ENCODE data around the gene ZDHHC5.
"Not testable (repeated sequence)": the region's sequence is repeated elsewhere in the genome, so short reads cannot be mapped to it uniquely, and the experiment has no call there.

ZDHHC5 gene

DNA sequence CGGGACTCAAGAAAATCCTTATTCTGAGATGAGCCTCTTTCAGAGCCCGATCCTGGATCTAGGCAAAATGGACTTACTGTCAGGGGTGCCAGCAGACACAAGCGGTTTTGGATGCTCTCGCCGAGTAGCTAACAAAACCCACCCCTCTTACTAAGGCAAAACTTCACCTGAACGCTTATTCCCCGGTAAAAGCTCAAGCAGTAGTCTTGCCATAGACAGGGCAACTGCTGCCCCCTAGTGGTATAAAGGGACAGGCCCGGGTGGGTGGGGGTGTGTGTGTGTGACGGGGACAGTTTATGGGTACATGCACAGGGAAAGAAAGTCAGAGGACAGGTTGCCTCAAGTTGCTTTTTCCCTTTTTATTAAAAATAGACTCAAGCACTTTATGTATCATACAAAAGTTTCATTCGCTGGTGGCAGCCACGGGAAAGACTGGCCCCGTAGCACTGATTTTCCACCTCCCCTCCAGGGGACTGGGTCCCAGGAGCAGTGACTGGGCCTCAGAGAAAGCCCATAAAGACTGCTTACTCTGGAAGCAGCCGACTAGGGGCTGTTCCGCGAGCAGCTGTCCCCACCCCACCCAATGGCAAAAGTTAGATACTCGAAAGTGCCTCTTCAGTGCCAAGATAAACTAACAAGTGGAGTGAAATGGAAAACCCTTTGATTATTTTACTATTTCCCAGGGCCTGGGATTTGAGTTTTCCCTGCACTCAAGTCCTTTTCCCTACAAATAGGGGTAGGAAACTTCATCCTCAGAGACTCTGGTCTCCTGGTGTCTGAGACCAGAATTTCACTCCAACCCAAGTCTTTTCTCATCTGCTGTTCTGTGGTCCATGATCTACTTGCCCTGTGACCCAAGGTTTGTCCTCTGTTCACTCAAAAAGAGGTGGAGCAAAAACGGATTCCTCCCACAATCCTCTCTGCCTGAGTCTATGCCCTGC is 22.9 kb upstream of the ZDHHC5 start:
- peak; percentile 90 for DNase-seq (ENCODE audit: low spot score)

- peak; percentile 57 for DNase-seq (ENCODE audit: low spot score)
Measured at GRCh38 chr11:57645689-57646085, 22.2 kb upstream of the ZDHHC5 start.

GRCh38 chr11:57646194-57646798 is 21.6 kb upstream of the ZDHHC5 start:
- DNase-seq (ENCODE audit: low spot score) = no peak

- DNase-seq (ENCODE audit: low spot score) = peak; percentile 58
Measured at GRCh38 chr11:57646799-57647303, 21.1 kb upstream of the ZDHHC5 start.

- DNase-seq (ENCODE audit: low spot score) = peak; percentile 59
Measured at GRCh38 chr11:57647372-57647771, 20.5 kb upstream of the ZDHHC5 start.

DNA sequence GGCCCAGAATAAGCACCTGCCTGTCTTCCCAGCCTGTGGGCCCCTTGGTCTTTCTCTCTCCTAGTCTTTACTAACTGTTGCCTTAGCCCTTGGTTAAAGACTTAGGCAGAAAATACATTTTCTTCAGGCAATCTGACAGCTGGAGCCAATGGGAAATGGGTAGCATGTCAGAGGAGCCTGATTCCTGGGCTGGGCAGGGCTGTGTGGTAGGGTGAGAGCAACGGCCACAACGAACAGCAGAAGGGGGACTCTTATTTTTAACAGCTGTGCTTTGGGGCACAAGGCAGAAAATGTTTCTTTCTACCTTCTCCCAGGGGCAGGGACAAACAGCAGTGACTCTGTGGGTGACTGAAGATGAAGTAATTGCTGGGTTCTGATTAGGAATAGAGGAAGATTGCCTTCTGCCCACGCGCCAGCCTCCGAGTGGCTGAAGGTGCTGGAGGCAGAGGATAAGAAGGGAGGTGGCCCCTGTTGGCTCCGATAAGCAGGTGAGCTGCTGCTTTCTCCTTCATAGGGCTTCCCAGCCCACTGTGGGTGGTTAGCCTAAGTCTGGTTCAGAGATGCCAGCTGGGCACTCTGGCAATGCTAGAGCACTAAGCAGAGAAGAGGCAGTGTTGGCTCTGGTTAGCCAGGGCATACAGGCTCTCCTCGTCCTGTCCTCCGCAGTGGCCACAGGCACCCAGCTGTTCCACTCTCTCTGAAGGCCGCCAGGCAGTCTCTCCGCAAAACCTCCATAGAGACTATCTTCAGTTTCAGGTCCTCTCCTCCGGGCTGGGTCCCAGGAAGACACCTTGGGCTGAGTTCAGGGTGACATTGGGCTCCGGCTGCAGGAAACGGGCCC is 19.7 kb upstream of the ZDHHC5 start:
- peak; percentile 99 for DNase-seq (ENCODE audit: low spot score)

- peak; percentile 68 for DNase-seq (ENCODE audit: low spot score)
Measured at GRCh38 chr11:57648801-57649735, 18.8 kb upstream of the ZDHHC5 start.

GRCh38 chr11:57649826-57650738 is 17.8 kb upstream of the ZDHHC5 start, which contains the start of gene YPEL4:
YPEL4 (minus strand) TSS chr11:57649912; CDS start chr11:57647107, 2,805 bp downstream.
- DNase-seq (ENCODE audit: low spot score) = peak; percentile 91

- DNase-seq (ENCODE audit: low spot score) = no peak
Measured at GRCh38 chr11:57650739-57651090, 17.2 kb upstream of the ZDHHC5 start.

DNA sequence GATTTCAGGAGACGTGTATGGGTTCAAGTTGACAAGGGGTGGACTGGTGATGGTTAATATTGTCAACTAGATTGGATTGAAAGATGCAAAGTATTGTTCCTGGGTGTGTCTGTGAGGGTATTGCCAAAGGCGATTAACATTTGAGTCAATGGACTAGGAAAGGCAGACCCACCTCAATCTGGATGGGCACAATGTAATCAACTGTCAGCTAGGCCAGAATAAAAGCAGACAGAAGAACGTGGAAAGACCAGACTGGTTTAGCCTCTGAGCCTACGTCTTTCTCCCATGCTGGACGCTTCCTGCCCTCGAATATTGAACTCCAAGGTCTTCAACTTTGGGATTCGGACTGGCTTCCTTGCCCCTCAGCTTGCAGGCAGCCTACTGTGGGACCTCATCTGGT is 16.5 kb upstream of the ZDHHC5 start:
- DNase-seq (ENCODE audit: low spot score) = no peak

GRCh38 chr11:57652230-57652629 is 15.7 kb upstream of the ZDHHC5 start:
- not testable (repeated sequence) for DNase-seq (ENCODE audit: low spot score)

DNA sequence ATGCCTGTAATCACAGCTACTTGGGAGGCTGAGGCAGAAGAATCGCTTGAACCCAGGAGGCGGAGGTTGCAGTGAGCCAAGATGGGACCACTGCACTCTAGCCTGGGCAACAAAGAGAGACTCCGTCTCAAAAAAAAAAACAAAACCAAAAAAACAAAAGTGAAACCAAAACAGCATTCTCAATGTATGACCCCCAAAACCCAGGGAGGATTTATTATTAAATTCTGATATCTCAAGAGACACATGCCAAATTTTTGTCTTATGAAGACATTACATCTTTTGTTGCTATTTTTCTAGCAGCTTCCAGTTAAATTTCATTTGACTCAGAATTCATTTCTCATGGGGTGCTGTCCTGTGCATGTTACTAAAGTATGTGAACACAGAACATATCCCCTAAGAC is 15.3 kb upstream of the ZDHHC5 start:
- no peak for DNase-seq (ENCODE audit: low spot score)

GRCh38 chr11:57653163-57653562 is 14.8 kb upstream of the ZDHHC5 start:
- no peak for DNase-seq (ENCODE audit: low spot score)

DNA sequence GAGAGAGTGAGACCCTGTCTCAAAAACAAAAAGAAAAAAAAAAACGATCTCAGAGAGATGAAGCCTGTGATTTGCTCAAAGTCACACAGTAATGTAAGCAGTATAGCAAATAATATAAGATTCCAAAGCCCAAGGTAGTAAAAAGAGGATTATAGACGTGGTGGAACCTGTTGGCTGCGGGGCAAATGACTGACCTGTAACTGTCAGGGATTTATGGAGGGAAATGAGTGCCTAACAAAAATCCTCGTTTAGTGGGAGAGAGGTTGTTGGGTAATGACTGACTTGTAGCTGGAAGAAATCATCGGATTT is 11.1 kb upstream of the ZDHHC5 start:
- no peak for DNase-seq (ENCODE audit: low spot score)

DNA sequence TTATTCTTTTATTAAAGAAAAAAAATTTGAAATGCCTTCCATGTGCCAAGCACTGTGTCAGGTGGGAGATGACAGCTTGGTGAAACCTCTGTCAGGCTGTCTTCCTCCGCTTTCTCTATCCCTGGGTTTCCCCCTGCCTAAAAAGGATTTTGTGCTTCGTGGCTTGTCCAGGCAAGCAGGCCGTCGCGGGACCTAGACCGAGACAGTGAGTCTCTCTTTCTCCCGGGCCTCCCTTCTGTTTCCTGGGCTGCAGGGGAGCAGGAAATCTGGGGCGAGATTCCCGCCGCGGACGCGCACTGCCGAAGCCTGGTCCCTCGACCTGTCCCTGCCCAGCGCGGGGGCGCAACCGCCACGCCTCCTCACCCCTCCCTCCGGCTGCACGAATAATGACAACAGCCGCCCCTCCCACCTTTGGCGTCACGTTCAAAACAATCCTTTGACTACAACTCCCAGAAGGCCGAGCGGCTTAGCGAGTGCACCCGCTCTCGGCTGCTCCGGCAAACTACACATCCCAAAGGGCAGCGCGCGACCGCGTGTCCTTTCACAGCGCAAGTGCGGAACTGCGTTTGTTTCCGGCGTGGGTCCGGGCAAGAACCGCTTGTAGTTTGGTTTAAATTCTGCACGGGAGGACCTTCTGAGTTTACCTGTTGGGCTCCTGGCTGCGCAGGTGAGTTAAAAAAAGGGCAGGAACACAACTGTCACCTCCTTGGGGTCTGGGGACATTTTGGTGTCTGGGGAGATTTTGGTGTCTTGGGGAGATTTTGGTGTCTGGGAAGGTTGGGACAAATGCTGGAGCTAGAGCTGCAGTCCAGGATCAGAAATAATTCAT is 10.5 kb upstream of the ZDHHC5 start, which contains the start of gene CLP1:
Gene CLP1, plus strand, starts transcription at position 569 of the 829 bp plus-strand sequence. CDS start 1,715 bp downstream, outside the sequence.
- DNase-seq (ENCODE audit: low spot score) = peak; percentile 98

DNA sequence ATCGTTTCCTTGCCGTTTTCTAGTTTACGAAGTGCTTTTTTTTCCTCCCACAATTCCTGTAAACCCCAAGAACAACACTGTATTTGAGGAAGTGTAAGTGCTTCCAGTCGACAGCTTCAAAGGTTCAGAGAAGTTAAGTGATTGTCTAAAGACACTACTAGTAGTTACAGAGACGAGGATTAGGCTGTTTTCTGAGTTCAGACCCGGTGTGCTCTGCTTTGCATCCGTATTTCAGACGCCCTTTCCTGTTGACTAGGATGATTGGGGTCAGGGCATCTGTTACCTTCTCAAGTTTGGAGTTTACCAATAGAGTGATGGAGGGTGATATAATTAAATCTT is 9.9 kb upstream of the ZDHHC5 start:
- no peak for DNase-seq (ENCODE audit: low spot score)

GRCh38 chr11:57659669-57660068 is 8.2 kb upstream of the ZDHHC5 start:
- no peak for DNase-seq (ENCODE audit: low spot score)

- DNase-seq (ENCODE audit: low spot score) = no peak
Measured at GRCh38 chr11:57662893-57663292, 5.0 kb upstream of the ZDHHC5 start.

GRCh38 chr11:57663975-57664374 is 3.9 kb upstream of the ZDHHC5 start:
- no peak for DNase-seq (ENCODE audit: low spot score)

All from hematopoietic multipotent progenitor cell treated with erythropoietin and hydrocortisone succinate and interleukin-3 and kit ligand, for 15 days (in vitro differentiated cells).